ENCODE measurements around the gene NPBWR2. TPM values are rescaled to one million over a fixed set of nuclear protein-coding genes. Genes with fewer than 3 reads are reported as not detected.

NPBWR2 gene
- total and polyA plus RNA-seq, 9 of the 15 experiments (the other 6 are each of a cell fraction or from before 2014, with no cell fraction given): not detected

DNA sequence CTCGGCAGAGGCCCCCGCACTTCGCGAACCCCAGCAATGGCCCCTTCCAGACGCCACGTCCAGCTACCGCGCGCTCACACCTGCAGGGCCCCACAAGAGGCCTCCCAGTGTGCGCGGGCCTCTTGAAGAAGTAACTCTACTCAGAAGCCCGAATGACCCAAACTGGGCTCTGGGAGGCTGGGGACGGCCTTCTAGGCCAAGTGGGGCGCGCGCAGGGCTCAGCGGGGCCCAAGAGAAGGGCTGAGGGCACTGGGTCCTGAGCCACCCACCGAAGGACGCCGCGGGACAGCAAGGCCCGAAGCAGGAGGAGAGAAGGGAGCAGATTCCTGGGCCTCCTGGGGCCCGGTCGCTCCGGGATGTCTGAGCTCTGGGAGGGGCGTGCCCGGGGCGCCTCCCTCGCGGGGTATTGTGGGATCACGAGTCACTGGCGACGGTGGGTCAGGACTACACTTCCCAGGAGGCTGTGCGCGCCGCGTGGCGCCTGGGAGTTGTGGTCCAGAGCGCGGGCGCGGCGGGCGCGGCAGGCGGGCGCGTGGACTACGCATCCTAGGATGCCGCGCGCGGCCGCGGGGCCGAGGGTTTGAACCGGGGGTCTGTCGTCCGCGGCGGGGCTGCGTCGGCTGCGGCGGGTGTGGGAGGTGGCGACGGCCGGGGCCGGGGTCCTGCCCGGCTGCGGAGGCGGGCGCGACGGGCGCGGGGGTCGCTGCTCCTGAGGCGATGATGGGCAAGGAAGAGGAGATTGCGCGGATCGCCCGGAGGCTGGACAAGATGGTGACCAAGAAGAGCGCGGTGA, 44.6 kb downstream of the NPBWR2 start, which contains the start of gene TCEA2 (continued):
- TF ChIP-seq, protein P1, sequence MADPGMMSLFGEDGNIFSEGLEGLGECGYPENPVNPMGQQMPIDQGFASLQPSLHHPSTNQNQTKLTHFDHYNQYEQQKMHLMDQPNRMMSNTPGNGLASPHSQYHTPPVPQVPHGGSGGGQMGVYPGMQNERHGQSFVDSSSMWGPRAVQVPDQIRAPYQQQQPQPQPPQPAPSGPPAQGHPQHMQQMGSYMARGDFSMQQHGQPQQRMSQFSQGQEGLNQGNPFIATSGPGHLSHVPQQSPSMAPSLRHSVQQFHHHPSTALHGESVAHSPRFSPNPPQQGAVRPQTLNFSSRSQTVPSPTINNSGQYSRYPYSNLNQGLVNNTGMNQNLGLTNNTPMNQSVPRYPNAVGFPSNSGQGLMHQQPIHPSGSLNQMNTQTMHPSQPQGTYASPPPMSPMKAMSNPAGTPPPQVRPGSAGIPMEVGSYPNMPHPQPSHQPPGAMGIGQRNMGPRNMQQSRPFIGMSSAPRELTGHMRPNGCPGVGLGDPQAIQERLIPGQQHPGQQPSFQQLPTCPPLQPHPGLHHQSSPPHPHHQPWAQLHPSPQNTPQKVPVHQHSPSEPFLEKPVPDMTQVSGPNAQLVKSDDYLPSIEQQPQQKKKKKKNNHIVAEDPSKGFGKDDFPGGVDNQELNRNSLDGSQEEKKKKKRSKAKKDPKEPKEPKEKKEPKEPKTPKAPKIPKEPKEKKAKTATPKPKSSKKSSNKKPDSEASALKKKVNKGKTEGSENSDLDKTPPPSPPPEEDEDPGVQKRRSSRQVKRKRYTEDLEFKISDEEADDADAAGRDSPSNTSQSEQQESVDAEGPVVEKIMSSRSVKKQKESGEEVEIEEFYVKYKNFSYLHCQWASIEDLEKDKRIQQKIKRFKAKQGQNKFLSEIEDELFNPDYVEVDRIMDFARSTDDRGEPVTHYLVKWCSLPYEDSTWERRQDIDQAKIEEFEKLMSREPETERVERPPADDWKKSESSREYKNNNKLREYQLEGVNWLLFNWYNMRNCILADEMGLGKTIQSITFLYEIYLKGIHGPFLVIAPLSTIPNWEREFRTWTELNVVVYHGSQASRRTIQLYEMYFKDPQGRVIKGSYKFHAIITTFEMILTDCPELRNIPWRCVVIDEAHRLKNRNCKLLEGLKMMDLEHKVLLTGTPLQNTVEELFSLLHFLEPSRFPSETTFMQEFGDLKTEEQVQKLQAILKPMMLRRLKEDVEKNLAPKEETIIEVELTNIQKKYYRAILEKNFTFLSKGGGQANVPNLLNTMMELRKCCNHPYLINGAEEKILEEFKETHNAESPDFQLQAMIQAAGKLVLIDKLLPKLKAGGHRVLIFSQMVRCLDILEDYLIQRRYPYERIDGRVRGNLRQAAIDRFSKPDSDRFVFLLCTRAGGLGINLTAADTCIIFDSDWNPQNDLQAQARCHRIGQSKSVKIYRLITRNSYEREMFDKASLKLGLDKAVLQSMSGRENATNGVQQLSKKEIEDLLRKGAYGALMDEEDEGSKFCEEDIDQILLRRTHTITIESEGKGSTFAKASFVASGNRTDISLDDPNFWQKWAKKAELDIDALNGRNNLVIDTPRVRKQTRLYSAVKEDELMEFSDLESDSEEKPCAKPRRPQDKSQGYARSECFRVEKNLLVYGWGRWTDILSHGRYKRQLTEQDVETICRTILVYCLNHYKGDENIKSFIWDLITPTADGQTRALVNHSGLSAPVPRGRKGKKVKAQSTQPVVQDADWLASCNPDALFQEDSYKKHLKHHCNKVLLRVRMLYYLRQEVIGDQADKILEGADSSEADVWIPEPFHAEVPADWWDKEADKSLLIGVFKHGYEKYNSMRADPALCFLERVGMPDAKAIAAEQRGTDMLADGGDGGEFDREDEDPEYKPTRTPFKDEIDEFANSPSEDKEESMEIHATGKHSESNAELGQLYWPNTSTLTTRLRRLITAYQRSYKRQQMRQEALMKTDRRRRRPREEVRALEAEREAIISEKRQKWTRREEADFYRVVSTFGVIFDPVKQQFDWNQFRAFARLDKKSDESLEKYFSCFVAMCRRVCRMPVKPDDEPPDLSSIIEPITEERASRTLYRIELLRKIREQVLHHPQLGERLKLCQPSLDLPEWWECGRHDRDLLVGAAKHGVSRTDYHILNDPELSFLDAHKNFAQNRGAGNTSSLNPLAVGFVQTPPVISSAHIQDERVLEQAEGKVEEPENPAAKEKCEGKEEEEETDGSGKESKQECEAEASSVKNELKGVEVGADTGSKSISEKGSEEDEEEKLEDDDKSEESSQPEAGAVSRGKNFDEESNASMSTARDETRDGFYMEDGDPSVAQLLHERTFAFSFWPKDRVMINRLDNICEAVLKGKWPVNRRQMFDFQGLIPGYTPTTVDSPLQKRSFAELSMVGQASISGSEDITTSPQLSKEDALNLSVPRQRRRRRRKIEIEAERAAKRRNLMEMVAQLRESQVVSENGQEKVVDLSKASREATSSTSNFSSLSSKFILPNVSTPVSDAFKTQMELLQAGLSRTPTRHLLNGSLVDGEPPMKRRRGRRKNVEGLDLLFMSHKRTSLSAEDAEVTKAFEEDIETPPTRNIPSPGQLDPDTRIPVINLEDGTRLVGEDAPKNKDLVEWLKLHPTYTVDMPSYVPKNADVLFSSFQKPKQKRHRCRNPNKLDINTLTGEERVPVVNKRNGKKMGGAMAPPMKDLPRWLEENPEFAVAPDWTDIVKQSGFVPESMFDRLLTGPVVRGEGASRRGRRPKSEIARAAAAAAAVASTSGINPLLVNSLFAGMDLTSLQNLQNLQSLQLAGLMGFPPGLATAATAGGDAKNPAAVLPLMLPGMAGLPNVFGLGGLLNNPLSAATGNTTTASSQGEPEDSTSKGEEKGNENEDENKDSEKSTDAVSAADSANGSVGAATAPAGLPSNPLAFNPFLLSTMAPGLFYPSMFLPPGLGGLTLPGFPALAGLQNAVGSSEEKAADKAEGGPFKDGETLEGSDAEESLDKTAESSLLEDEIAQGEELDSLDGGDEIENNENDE (IDR thresholded peaks at IDR 0.05; ENCODE audit: low read depth, low read length): no peak
- TF ChIP-seq NONO (IDR thresholded peaks at IDR 0.05; ENCODE audit: low read depth in 2 of 2, low read length in 1 of 2): peak in 1 of 2 experiments; percentile 60; a peak in 2 of 4 replicates
- no peak for TF ChIP-seq MTA2 (IDR thresholded peaks at IDR 0.05; ENCODE audit: low read depth)
- TF ChIP-seq TEAD2 (tag; IDR thresholded peaks at IDR 0.05): no peak
- TF ChIP-seq IFI16 (CRISPR knock-in tag; IDR thresholded peaks at IDR 0.05): 0 out of 2 replicates have a peak, but pooled peaks have one; percentile 31
- peak; percentile 85 for TF ChIP-seq GABPB1 (CRISPR knock-in tag; IDR thresholded peaks at IDR 0.05)
- TF ChIP-seq, protein P2, sequence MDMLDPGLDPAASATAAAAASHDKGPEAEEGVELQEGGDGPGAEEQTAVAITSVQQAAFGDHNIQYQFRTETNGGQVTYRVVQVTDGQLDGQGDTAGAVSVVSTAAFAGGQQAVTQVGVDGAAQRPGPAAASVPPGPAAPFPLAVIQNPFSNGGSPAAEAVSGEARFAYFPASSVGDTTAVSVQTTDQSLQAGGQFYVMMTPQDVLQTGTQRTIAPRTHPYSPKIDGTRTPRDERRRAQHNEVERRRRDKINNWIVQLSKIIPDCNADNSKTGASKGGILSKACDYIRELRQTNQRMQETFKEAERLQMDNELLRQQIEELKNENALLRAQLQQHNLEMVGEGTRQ (CRISPR knock-in tag; IDR thresholded peaks at IDR 0.05): peak; percentile 64
- no peak for TF ChIP-seq SNRNP70 (optimal IDR thresholded peaks at IDR 0.05; ENCODE audit: low read depth, low read length)
- no peak for TF ChIP-seq CHD4 (IDR thresholded peaks at IDR 0.05; ENCODE audit: insufficient read depth, insufficient replicate concordance, low read depth, low read length, poor library complexity, severe bottlenecking)
- peak; percentile 96 for TF ChIP-seq DMBX1 (CRISPR knock-in tag; IDR thresholded peaks at IDR 0.05; ENCODE audit: borderline replicate concordance)
- peak; percentile 100 for TF ChIP-seq ZFX (CRISPR knock-in tag; IDR thresholded peaks at IDR 0.05)
- peak; percentile 69; the same call in 1 of the 2 replicates for TF ChIP-seq OTX1 (CRISPR knock-in tag; IDR thresholded peaks at IDR 0.05)
- peak; percentile 55; the same call in 1 of the 2 replicates for TF ChIP-seq TOE1 (IDR thresholded peaks at IDR 0.05; ENCODE audit: borderline replicate concordance)
- TF ChIP-seq TOE1 (CRISPR knock-in tag; IDR thresholded peaks at IDR 0.05; ENCODE audit: borderline replicate concordance, low read depth): no peak
- peak; percentile 73 to 80; a peak in 3 of 4 replicates for TF ChIP-seq NRF1 (conservative IDR thresholded peaks at IDR 0.05 in 1 of 2, IDR thresholded peaks at IDR 0.05 in 1 of 2)
